ENCODE data around the gene ACSS1.
A peak's percentile ranks its signal among the peaks of the same experiment; 100 is the strongest.

GRCh38 chr20:25057234-25058050, 497 bp downstream of the ACSS1 start:
- TF ChIP-seq, protein P1, sequence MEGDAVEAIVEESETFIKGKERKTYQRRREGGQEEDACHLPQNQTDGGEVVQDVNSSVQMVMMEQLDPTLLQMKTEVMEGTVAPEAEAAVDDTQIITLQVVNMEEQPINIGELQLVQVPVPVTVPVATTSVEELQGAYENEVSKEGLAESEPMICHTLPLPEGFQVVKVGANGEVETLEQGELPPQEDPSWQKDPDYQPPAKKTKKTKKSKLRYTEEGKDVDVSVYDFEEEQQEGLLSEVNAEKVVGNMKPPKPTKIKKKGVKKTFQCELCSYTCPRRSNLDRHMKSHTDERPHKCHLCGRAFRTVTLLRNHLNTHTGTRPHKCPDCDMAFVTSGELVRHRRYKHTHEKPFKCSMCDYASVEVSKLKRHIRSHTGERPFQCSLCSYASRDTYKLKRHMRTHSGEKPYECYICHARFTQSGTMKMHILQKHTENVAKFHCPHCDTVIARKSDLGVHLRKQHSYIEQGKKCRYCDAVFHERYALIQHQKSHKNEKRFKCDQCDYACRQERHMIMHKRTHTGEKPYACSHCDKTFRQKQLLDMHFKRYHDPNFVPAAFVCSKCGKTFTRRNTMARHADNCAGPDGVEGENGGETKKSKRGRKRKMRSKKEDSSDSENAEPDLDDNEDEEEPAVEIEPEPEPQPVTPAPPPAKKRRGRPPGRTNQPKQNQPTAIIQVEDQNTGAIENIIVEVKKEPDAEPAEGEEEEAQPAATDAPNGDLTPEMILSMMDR (IDR thresholded peaks at IDR 0.05), result peak in 1 of 6 experiments; percentile 6
- peak in 2 of 4 donors; percentile 59 to 62 for TF ChIP-seq POLR2A (IDR thresholded peaks at IDR 0.05)
